ENCODE data around the gene SMOC1.

Gene SMOC1

GRCh38 chr14:69841656-69842055 is 37.6 kb upstream of the SMOC1 start:
- no peak for DNase-seq
- Histone ChIP-seq H3K36me3 (ENCODE audit: insufficient read depth, low read length) (no peaks in the 10 kb centered on the region), H3K4me3 (ENCODE audit: low read depth in 1 of 2, low read length in 2 of 2) (no peak overlapping the region), H3K4me1 (ENCODE audit: insufficient read depth, low read length) (no peaks in the 10 kb centered on the region), H3K9ac (ENCODE audit: low read depth, low read length) (no peak overlapping the region), H3K27me3 (ENCODE audit: insufficient read depth, low read length, poor library complexity) (peaks cover 34% of the 10 kb centered on the region), H4K20me1 (ENCODE audit: insufficient read depth, low read length) (no peaks in the 10 kb centered on the region), H3K79me2 (ENCODE audit: insufficient read depth, low read length) (no peaks in the 10 kb centered on the region), H3K9me3 (ENCODE audit: insufficient read depth, low read length, severe bottlenecking) (no peaks in the 10 kb centered on the region), H3K27ac (ENCODE audit: low read length) (no peak overlapping the region), H3K4me2 (ENCODE audit: insufficient read depth, low read length) (no peak overlapping the region), H2AFZ (ENCODE audit: low read depth, low read length) (no peak overlapping the region)
- TF ChIP-seq CTCF (IDR thresholded peaks at IDR 0.05; ENCODE audit: borderline replicate concordance, extremely low read depth, low read length, poor library complexity, severe bottlenecking) (no peak), EZH2 (IDR thresholded peaks at IDR 0.05; ENCODE audit: borderline replicate concordance, low read depth, low read length, severe bottlenecking) (no peak)
- ATAC-seq (ENCODE audit: insufficient read depth, low read depth), result no peak

- Histone ChIP-seq H3K9me3 (ENCODE audit: insufficient read depth, low read length, severe bottlenecking) (no peaks in the 10 kb centered on the region), H3K9ac (ENCODE audit: low read depth, low read length) (no peak overlapping the region), H3K27ac (ENCODE audit: low read length) (no peak overlapping the region), H3K36me3 (ENCODE audit: insufficient read depth, low read length) (no peaks in the 10 kb centered on the region), H3K4me3 (ENCODE audit: low read depth in 1 of 2, low read length in 2 of 2) (no peak overlapping the region), H4K20me1 (ENCODE audit: insufficient read depth, low read length) (no peaks in the 10 kb centered on the region), H3K27me3 (ENCODE audit: insufficient read depth, low read length, poor library complexity) (peaks cover 37% of the 10 kb centered on the region), H2AFZ (ENCODE audit: low read depth, low read length) (no peak overlapping the region), H3K4me2 (ENCODE audit: insufficient read depth, low read length) (no peak overlapping the region), H3K4me1 (ENCODE audit: insufficient read depth, low read length) (no peaks in the 10 kb centered on the region), H3K79me2 (ENCODE audit: insufficient read depth, low read length) (no peaks in the 10 kb centered on the region)
- DNase-seq (no peak), ATAC-seq (ENCODE audit: insufficient read depth, low read depth) (no peak)
- TF ChIP-seq CTCF (IDR thresholded peaks at IDR 0.05; ENCODE audit: borderline replicate concordance, extremely low read depth, low read length, poor library complexity, severe bottlenecking) (no peak), EZH2 (IDR thresholded peaks at IDR 0.05; ENCODE audit: borderline replicate concordance, low read depth, low read length, severe bottlenecking) (no peak)
These were observed 36.4 kb upstream of the SMOC1 start for GRCh38 chr14:69842686-69843420.

- Histone ChIP-seq H3K27me3 (ENCODE audit: insufficient read depth, low read length, poor library complexity) (peaks cover 37% of the 10 kb centered on the region), H3K27ac (ENCODE audit: low read length) (no peak overlapping the region), H4K20me1 (ENCODE audit: insufficient read depth, low read length) (no peaks in the 10 kb centered on the region), H3K4me1 (ENCODE audit: insufficient read depth, low read length) (no peaks in the 10 kb centered on the region), H3K9me3 (ENCODE audit: insufficient read depth, low read length, severe bottlenecking) (no peaks in the 10 kb centered on the region), H2AFZ (ENCODE audit: low read depth, low read length) (no peak overlapping the region), H3K4me3 (ENCODE audit: low read depth in 1 of 2, low read length in 2 of 2) (no peak overlapping the region), H3K9ac (ENCODE audit: low read depth, low read length) (no peak overlapping the region), H3K4me2 (ENCODE audit: insufficient read depth, low read length) (no peak overlapping the region), H3K79me2 (ENCODE audit: insufficient read depth, low read length) (no peaks in the 10 kb centered on the region), H3K36me3 (ENCODE audit: insufficient read depth, low read length) (no peaks in the 10 kb centered on the region)
- no peak for TF ChIP-seq EZH2 (IDR thresholded peaks at IDR 0.05; ENCODE audit: borderline replicate concordance, low read depth, low read length, severe bottlenecking)
- TF ChIP-seq CTCF (IDR thresholded peaks at IDR 0.05; ENCODE audit: borderline replicate concordance, extremely low read depth, low read length, poor library complexity, severe bottlenecking), result no peak
- ATAC-seq (ENCODE audit: insufficient read depth, low read depth) (no peak), DNase-seq (no peak)
These were observed 35.0 kb upstream of the SMOC1 start for GRCh38 chr14:69844171-69844570.
